ENCODE data around the gene NACC2.

NACC2 gene

DNA sequence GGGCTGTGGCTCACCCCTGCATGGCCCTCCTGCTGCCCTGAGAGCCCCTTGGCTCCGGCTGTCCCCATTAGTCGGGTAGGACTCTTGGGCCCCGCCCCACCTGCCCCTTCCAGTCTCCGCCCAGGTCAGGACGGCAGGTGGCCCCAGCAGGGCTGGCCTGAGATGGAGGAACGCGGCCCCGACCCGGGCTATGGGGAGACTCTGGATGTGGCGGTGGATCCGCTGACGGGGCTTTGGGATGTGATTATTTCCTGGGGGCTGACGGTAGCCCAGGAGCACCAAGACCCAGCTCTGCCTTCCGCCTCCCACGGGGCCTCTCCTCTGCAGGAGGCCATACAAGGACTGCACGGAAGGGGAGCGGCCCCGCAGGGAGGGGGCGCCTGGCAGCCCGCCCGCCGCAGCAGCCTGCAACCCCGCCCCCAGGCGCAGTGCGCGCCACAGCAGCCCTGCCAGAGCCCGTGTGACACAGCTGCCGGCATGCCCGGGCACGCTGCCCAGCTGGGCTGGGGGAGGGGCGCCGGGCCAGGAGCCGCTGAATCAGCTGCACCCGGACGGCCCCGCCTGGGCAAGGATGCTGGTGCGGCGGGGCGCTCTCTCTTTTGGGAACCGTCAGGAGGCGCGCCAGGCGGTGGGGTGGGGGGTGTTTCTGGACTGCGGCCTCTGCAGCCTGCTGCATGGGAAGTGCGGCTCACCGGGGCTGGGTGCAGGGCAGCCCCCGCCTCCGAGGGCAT is 14.4 kb upstream of the NACC2 start:
- peak overlapping the region; percentile 80 for H2AFZ ChIP-seq (ENCODE audit: low read length)
- H3K9ac ChIP-seq (ENCODE audit: low read length), result peak overlapping the region; percentile 49; the same call in 1 of the 2 replicates
- peak overlapping the region; percentile 85 for H3K4me2 ChIP-seq (ENCODE audit: low read depth, low read length)
- H3K36me3 ChIP-seq (replicated peaks; ENCODE audit: insufficient read depth, low read length), result no peaks in the 10 kb centered on the region
- H3F3A ChIP-seq (ENCODE audit: insufficient read depth, low read length), result peaks cover 4% of the 10 kb centered on the region; the same call in 1 of the 2 replicates
- no peaks in the 10 kb centered on the region for H3K79me2 ChIP-seq (ENCODE audit: low read length)
- TF ChIP-seq EZH2 (optimal IDR thresholded peaks at IDR 0.05; ENCODE audit: low read depth, low read length) (no peak), EZH2phosphoT487 (IDR thresholded peaks at IDR 0.05; ENCODE audit: low read length) (no peak)
- TF ChIP-seq, protein P1, sequence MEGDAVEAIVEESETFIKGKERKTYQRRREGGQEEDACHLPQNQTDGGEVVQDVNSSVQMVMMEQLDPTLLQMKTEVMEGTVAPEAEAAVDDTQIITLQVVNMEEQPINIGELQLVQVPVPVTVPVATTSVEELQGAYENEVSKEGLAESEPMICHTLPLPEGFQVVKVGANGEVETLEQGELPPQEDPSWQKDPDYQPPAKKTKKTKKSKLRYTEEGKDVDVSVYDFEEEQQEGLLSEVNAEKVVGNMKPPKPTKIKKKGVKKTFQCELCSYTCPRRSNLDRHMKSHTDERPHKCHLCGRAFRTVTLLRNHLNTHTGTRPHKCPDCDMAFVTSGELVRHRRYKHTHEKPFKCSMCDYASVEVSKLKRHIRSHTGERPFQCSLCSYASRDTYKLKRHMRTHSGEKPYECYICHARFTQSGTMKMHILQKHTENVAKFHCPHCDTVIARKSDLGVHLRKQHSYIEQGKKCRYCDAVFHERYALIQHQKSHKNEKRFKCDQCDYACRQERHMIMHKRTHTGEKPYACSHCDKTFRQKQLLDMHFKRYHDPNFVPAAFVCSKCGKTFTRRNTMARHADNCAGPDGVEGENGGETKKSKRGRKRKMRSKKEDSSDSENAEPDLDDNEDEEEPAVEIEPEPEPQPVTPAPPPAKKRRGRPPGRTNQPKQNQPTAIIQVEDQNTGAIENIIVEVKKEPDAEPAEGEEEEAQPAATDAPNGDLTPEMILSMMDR (IDR thresholded peaks at IDR 0.05; ENCODE audit: low read length), result no peak
- H3K9me2 ChIP-seq (replicated peaks; ENCODE audit: insufficient read depth, low read length), result no peaks in the 10 kb centered on the region
- H4K20me1 ChIP-seq (ENCODE audit: insufficient read depth, low read length), result no peaks in the 10 kb centered on the region
- no peaks in the 10 kb centered on the region for H3K9me3 ChIP-seq (replicated peaks; ENCODE audit: insufficient read depth, low read length)
- peak overlapping the region; percentile 39; the same call in 1 of the 2 replicates for H3K27ac ChIP-seq (ENCODE audit: low read length)
- peaks cover 13% of the 10 kb centered on the region for H3K27me3 ChIP-seq (replicated peaks; ENCODE audit: insufficient read depth, low read length)
- peak; percentile 95 for DNase-seq
- H3K4me1 ChIP-seq (ENCODE audit: low read length), result peaks cover 23% of the 10 kb centered on the region
- H3K4me3 ChIP-seq (ENCODE audit: low read length), result peak overlapping the region; percentile 44

- no peaks in the 10 kb centered on the region for H4K20me1 ChIP-seq (ENCODE audit: insufficient read depth, low read length)
- H3K9ac ChIP-seq (ENCODE audit: low read length), result peak overlapping the region; percentile 21; the same call in 1 of the 2 replicates
- H2AFZ ChIP-seq (ENCODE audit: low read length), result peak overlapping the region; percentile 80
- peaks cover 24% of the 10 kb centered on the region for H3K4me1 ChIP-seq (ENCODE audit: low read length)
- no peaks in the 10 kb centered on the region for H3K9me3 ChIP-seq (replicated peaks; ENCODE audit: insufficient read depth, low read length)
- peaks cover 4% of the 10 kb centered on the region; the same call in 1 of the 2 replicates for H3F3A ChIP-seq (ENCODE audit: insufficient read depth, low read length)
- no peak for TF ChIP-seq EZH2 (optimal IDR thresholded peaks at IDR 0.05; ENCODE audit: low read depth, low read length)
- peaks cover 17% of the 10 kb centered on the region for H3K27me3 ChIP-seq (replicated peaks; ENCODE audit: insufficient read depth, low read length)
- peak overlapping the region; percentile 39; the same call in 1 of the 2 replicates for H3K27ac ChIP-seq (ENCODE audit: low read length)
- no peaks in the 10 kb centered on the region for H3K9me2 ChIP-seq (replicated peaks; ENCODE audit: insufficient read depth, low read length)
- H3K4me3 ChIP-seq (ENCODE audit: low read length), result peak overlapping the region; percentile 44
- H3K36me3 ChIP-seq (replicated peaks; ENCODE audit: insufficient read depth, low read length), result no peaks in the 10 kb centered on the region
- DNase-seq, result no peak
- H3K4me2 ChIP-seq (ENCODE audit: low read depth, low read length), result peak overlapping the region; percentile 85
- H3K79me2 ChIP-seq (ENCODE audit: low read length), result no peaks in the 10 kb centered on the region
These were observed 13.7 kb upstream of the NACC2 start for GRCh38 chr9:136108648-136109266.

- Histone ChIP-seq H3K4me3 (ENCODE audit: low read length) (no peak overlapping the region), H2AFZ (ENCODE audit: low read length) (no peak overlapping the region), H3K4me1 (ENCODE audit: low read length) (peaks cover 24% of the 10 kb centered on the region), H3K27me3 (replicated peaks; ENCODE audit: insufficient read depth, low read length) (peaks cover 24% of the 10 kb centered on the region), H3K9me3 (replicated peaks; ENCODE audit: insufficient read depth, low read length) (no peaks in the 10 kb centered on the region), H3K79me2 (ENCODE audit: low read length) (no peaks in the 10 kb centered on the region), H4K20me1 (ENCODE audit: insufficient read depth, low read length) (no peaks in the 10 kb centered on the region), H3K9ac (ENCODE audit: low read length) (no peak overlapping the region), H3K36me3 (replicated peaks; ENCODE audit: insufficient read depth, low read length) (no peaks in the 10 kb centered on the region), H3K9me2 (replicated peaks; ENCODE audit: insufficient read depth, low read length) (no peaks in the 10 kb centered on the region), H3K27ac (ENCODE audit: low read length) (no peak overlapping the region), H3F3A (ENCODE audit: insufficient read depth, low read length) (peaks cover 4% of the 10 kb centered on the region; the same call in 1 of the 2 replicates), H3K4me2 (ENCODE audit: low read depth, low read length) (no peak overlapping the region)
- DNase-seq, result no peak
- TF ChIP-seq EZH2 (optimal IDR thresholded peaks at IDR 0.05; ENCODE audit: low read depth, low read length) (no peak), EZH2phosphoT487 (IDR thresholded peaks at IDR 0.05; ENCODE audit: low read length) (no peak)
- TF ChIP-seq, protein P1 (IDR thresholded peaks at IDR 0.05; ENCODE audit: low read length), result no peak
These were observed 13.0 kb upstream of the NACC2 start for GRCh38 chr9:136107953-136108647.

All from MM.1S (cell line).